SK-N-SH treated with all-trans-retinoic acid at 6 μM for 48 hours (cell line): Measurements from ENCODE around the gene LSM14A.

Source experiments
- ARNTL ChIP-seq: fragments of 450-650 bp; formaldehyde crosslinking; IDR thresholded peaks from 2 replicates; pipeline ENCODE4 v1.5.0; 2020; ENCODE audit warnings: low read depth, mild to moderate bottlenecking, moderate library complexity, borderline replicate concordance
- BACH2 ChIP-seq: fragments of 250-450 bp; sonication (Bioruptor Pico); IDR thresholded peaks from 2 replicates; pipeline ENCODE4 v1.9.0; 2021; ENCODE audit warnings: mild to moderate bottlenecking, borderline replicate concordance
- GLIS3 ChIP-seq: fragments of 250-450 bp; sonication (Bioruptor Pico); IDR thresholded peaks from 2 replicates; pipeline ENCODE4 v1.5.0; 2020; ENCODE audit warnings: mild to moderate bottlenecking, moderate library complexity
- ISL1 ChIP-seq: fragments of 250-450 bp; sonication (Bioruptor Pico); IDR thresholded peaks from 2 replicates; pipeline ENCODE4 v2.1.2; 2022; ENCODE audit warnings: mild to moderate bottlenecking, moderate library complexity
- OSR1 ChIP-seq: fragments of 250-450 bp; sonication (Bioruptor Pico); IDR thresholded peaks from 2 replicates; pipeline ENCODE4 v1.8.0; 2022; ENCODE audit warnings: moderate library complexity, mild to moderate bottlenecking, inconsistent platforms
- PATZ1 ChIP-seq: fragments of 250-450 bp; sonication (Bioruptor Pico); IDR thresholded peaks from 2 replicates; pipeline ENCODE4 v1.8.0; 2020; ENCODE audit warnings: mild to moderate bottlenecking, moderate library complexity, borderline replicate concordance
- PPARA ChIP-seq: fragments of 250-450 bp; sonication (Bioruptor Pico); IDR thresholded peaks from 2 replicates; pipeline ENCODE4 v1.5.0; 2020; ENCODE audit warnings: mild to moderate bottlenecking, borderline replicate concordance
- SNAI2 ChIP-seq: fragments of 250-450 bp; sonication (Bioruptor Pico); IDR thresholded peaks from 2 replicates; pipeline ENCODE4 v1.5.0; 2020; ENCODE audit warnings: mild to moderate bottlenecking, moderate library complexity
- TOX ChIP-seq: fragments of 250-450 bp; sonication (Bioruptor Pico); IDR thresholded peaks from 2 replicates; pipeline ENCODE4 v1.8.0; 2021; ENCODE audit warnings: mild to moderate bottlenecking, moderate library complexity, borderline replicate concordance
- ZFP3 ChIP-seq: fragments of 250-450 bp; sonication (Bioruptor Pico); IDR thresholded peaks from 2 replicates; pipeline ENCODE4 v1.5.0; 2020; ENCODE audit warnings: mild to moderate bottlenecking, moderate library complexity
- ZFP30 ChIP-seq: fragments of 450-650 bp; formaldehyde crosslinking; IDR thresholded peaks from 2 replicates; pipeline ENCODE4 v1.5.0; 2022; ENCODE audit warnings: mild to moderate bottlenecking, moderate library complexity
- ZNF8 ChIP-seq: fragments of 450-650 bp; formaldehyde crosslinking; IDR thresholded peaks from 2 replicates; pipeline ENCODE4 v1.5.0; 2020; ENCODE audit warnings: mild to moderate bottlenecking, moderate library complexity
- TF ChIP-seq, protein P1 (sequence below): fragments of 250-450 bp; sonication (Bioruptor Pico); IDR thresholded peaks from 2 replicates; pipeline ENCODE4 v1.5.1; 2020; ENCODE audit warnings: low read depth, mild to moderate bottlenecking, moderate library complexity

DNA sequence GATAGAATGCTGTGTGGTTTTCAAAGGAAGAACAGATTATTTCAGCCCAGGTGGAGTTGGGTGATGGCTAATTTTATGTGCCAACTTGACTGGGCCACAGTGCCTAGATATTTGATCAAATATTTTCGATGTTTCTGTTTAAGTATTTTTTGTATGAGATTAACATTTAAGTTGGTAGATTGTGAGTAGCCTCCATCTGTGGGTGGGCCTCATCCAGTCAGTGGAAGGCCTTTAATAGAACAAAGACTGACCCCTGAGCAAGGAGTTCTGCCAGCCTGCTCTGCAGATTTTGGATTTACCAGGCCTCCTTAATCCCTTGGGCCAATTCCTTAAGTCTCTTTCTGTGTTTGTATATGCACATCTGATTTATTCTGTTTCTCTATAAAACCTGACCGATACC, 13.9 kb downstream of the LSM14A start:
- TF ChIP-seq PATZ1 (CRISPR knock-in tag) = no peak
- no peak for TF ChIP-seq OSR1 (CRISPR knock-in tag)
- TF ChIP-seq ZFP3 = no peak
- no peak for TF ChIP-seq ARNTL (CRISPR knock-in tag)
- TF ChIP-seq SNAI2 (CRISPR knock-in tag) = no peak
- no peak for TF ChIP-seq ZFP30
- TF ChIP-seq, protein P1, sequence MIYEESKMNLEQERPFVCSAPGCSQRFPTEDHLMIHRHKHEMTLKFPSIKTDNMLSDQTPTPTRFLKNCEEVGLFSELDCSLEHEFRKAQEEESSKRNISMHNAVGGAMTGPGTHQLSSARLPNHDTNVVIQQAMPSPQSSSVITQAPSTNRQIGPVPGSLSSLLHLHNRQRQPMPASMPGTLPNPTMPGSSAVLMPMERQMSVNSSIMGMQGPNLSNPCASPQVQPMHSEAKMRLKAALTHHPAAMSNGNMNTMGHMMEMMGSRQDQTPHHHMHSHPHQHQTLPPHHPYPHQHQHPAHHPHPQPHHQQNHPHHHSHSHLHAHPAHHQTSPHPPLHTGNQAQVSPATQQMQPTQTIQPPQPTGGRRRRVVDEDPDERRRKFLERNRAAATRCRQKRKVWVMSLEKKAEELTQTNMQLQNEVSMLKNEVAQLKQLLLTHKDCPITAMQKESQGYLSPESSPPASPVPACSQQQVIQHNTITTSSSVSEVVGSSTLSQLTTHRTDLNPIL (CRISPR knock-in tag) = no peak
- TF ChIP-seq ZNF8 (CRISPR knock-in tag) = no peak
- TF ChIP-seq PPARA (CRISPR knock-in tag) = no peak
- no peak for TF ChIP-seq GLIS3 (CRISPR knock-in tag)
- TF ChIP-seq BACH2 = no peak
- no peak for TF ChIP-seq TOX (CRISPR knock-in tag)
- TF ChIP-seq ISL1 (CRISPR knock-in tag) = no peak
